Loucy (cell line): Measurements from ENCODE around the gene XPNPEP3.
"Not testable (repeated sequence)": the region's sequence is repeated elsewhere in the genome, so short reads cannot be mapped to it uniquely, and the experiment has no call there.

Source experiments
- H2AFZ ChIP-seq: fragments of 200-600 bp; sonication (generic); 2 replicates; pipeline ENCODE4 v1.6.0; 2016; ENCODE audit warnings: antibody characterized with exemption, mild to moderate bottlenecking, low read length, moderate library complexity
- H3F3A ChIP-seq: fragments of 200-600 bp; 2 replicates; pipeline ENCODE4 v1.6.0; 2016; ENCODE audit warnings: antibody characterized with exemption, low read depth, mild to moderate bottlenecking
- H3K27me3 ChIP-seq: fragments of 200-600 bp; sonication (generic); 2 replicates; pipeline ENCODE4 v1.6.1; 2014; ENCODE audit warnings: low read length, mild to moderate bottlenecking; ENCODE audit not compliant: insufficient read depth, poor library complexity, severe bottlenecking
- H3K36me3 ChIP-seq: fragments of 200-600 bp; sonication (generic); 2 replicates; pipeline ENCODE4 v1.6.1; 2016; ENCODE audit warnings: low read length; ENCODE audit not compliant: insufficient read depth
- H3K4me1 ChIP-seq: fragments of 200-600 bp; sonication (generic); 2 replicates; pipeline ENCODE4 v1.5.1; 2014; ENCODE audit warnings: low read length, mild to moderate bottlenecking; ENCODE audit not compliant: insufficient read depth, poor library complexity, severe bottlenecking
- H3K4me2 ChIP-seq: fragments of 200-600 bp; sonication (generic); 2 replicates; pipeline ENCODE4 v1.6.0; 2014; ENCODE audit warnings: antibody characterized with exemption, low read length, low read depth, mild to moderate bottlenecking; ENCODE audit not compliant: poor library complexity, severe bottlenecking
- H3K4me3 ChIP-seq: fragments of 200-600 bp; sonication (generic); 2 replicates; pipeline ENCODE4 v1.5.1; 2014; ENCODE audit warnings: low read length, mild to moderate bottlenecking, mixed read lengths; ENCODE audit not compliant: poor library complexity, severe bottlenecking
- H3K79me2 ChIP-seq: fragments of 200-600 bp; sonication (generic); 2 replicates; pipeline ENCODE4 v1.6.1; 2014; ENCODE audit warnings: low read length; ENCODE audit not compliant: insufficient read depth
- H3K9ac ChIP-seq: fragments of 200-600 bp; sonication (generic); 2 replicates; pipeline ENCODE4 v1.6.0; 2014; ENCODE audit warnings: mild to moderate bottlenecking, low read depth, low read length, moderate library complexity; ENCODE audit not compliant: poor library complexity, severe bottlenecking
- H3K9me2 ChIP-seq: fragments of 200-600 bp; sonication (generic); replicated peaks from 2 replicates; pipeline ENCODE4 v1.6.1; 2016; ENCODE audit warnings: low read depth, low read length, mixed read lengths
- H3K9me3 ChIP-seq: fragments of 200-600 bp; sonication (generic); 2 replicates; pipeline ENCODE4 v1.6.1; 2014; ENCODE audit warnings: mild to moderate bottlenecking, antibody characterized with exemption, low read length, low read depth; ENCODE audit not compliant: insufficient read depth
- H4K20me1 ChIP-seq: fragments of 200-600 bp; sonication (generic); 2 replicates; pipeline ENCODE4 v1.6.0; 2014; ENCODE audit warnings: antibody characterized with exemption, low read length, mild to moderate bottlenecking; ENCODE audit not compliant: insufficient read depth, poor library complexity, severe bottlenecking
- CTCF ChIP-seq: fragments of 200-600 bp; sonication (generic); conservative IDR thresholded peaks from 2 replicates; pipeline ENCODE4 v1.5.1; 2014; ENCODE audit warnings: mild to moderate bottlenecking, antibody characterized with exemption, low read length
- EZH2phosphoT487 ChIP-seq: fragments of 200-600 bp; IDR thresholded peaks from 2 replicates; pipeline ENCODE4 v1.6.1; 2018; ENCODE audit warnings: antibody characterized with exemption, mild to moderate bottlenecking, moderate library complexity, borderline replicate concordance

The XPNPEP3 gene

GRCh38 chr22:40819599-40820140 lies 37.3 kb upstream of the XPNPEP3 start:
- peak overlapping the region; percentile 95 for H3K4me2 ChIP-seq
- H3K9ac ChIP-seq: peak overlapping the region; percentile 89
- H3K4me3 ChIP-seq: peak overlapping the region; percentile 100
- peaks cover 24% of the 10 kb centered on the region for H3K4me1 ChIP-seq
- H3K79me2 ChIP-seq: peaks cover 40% of the 10 kb centered on the region
- H3F3A ChIP-seq: no peaks in the 10 kb centered on the region
- TF ChIP-seq CTCF: no peak
- no peak for TF ChIP-seq EZH2phosphoT487
- no peaks in the 10 kb centered on the region for H3K9me2 ChIP-seq
- H3K36me3 ChIP-seq: peaks cover 21% of the 10 kb centered on the region; the same call in 1 of the 2 replicates
- H3K9me3 ChIP-seq: no peaks in the 10 kb centered on the region
- H2AFZ ChIP-seq: peak overlapping the region; percentile 93
- H3K27me3 ChIP-seq: no peaks in the 10 kb centered on the region
- peaks cover 5% of the 10 kb centered on the region for H4K20me1 ChIP-seq

GRCh38 chr22:40823426-40823825 lies 33.5 kb upstream of the XPNPEP3 start:
- no peak overlapping the region for H2AFZ ChIP-seq
- H3F3A ChIP-seq: no peaks in the 10 kb centered on the region
- no peak for TF ChIP-seq EZH2phosphoT487
- TF ChIP-seq CTCF: no peak
- no peaks in the 10 kb centered on the region for H3K9me3 ChIP-seq
- peaks cover under 1% of the 10 kb centered on the region for H3K4me1 ChIP-seq
- no peak overlapping the region for H3K4me2 ChIP-seq
- no peaks in the 10 kb centered on the region for H3K27me3 ChIP-seq
- H3K4me3 ChIP-seq: no peak overlapping the region
- H3K79me2 ChIP-seq: peaks cover 7% of the 10 kb centered on the region
- no peak overlapping the region for H3K9ac ChIP-seq
- H3K9me2 ChIP-seq: no peaks in the 10 kb centered on the region
- H4K20me1 ChIP-seq: no peaks in the 10 kb centered on the region
- H3K36me3 ChIP-seq: peaks cover 43% of the 10 kb centered on the region; the same call in 1 of the 2 replicates

DNA sequence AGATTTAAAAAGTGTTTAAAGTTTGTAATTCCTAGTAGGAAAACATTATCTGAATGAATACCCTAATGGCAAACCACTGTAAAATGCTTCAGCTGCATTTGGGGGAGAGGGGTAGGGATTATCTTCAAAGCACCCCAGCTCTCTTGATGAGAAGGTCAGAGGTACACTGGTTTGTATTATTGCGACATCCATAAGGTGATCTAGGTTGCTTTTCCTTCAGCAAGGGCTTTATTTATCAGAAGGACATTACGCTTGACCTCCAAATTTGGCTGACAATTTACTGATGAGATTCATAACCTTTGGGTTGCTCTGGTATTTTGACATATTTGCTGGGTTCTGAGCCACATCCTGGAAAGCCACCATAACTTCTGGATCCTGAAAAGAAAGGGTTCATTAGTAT lies 30.7 kb upstream of the XPNPEP3 start:
- not testable (repeated sequence) for H3K9ac ChIP-seq, H3K4me1 ChIP-seq, H3K4me3 ChIP-seq, H3K27me3 ChIP-seq, H3K9me3 ChIP-seq, H4K20me1 ChIP-seq, H3K4me2 ChIP-seq, H3K9me2 ChIP-seq, H2AFZ ChIP-seq, H3K79me2 ChIP-seq, H3F3A ChIP-seq
- H3K36me3 ChIP-seq: peaks cover 70% of the 10 kb centered on the region
